Spleen (tissue), 11 donors: Measurements from ENCODE around the gene MOV10. TPM values are rescaled to one million over a fixed set of nuclear protein-coding genes. Genes with fewer than 3 reads are reported as not detected.

Experiments used
- DNase-seq: peaks from one replicate; pipeline ENCODE4 v3.0.0-alpha.2; 2020
- H3K27ac ChIP-seq, 8 donors: fragments of 200-600 bp; sonication (generic) in 7 of 8; 1 replicate in 4 of 8; 2 replicates in 4 of 8; pipeline versions ENCODE4 v1.5.0 to v1.8.0; 2016 to 2021; ENCODE audit warnings: inconsistent platforms in 4 of 8, mild to moderate bottlenecking in 4 of 8, moderate library complexity in 1 of 8
- H3K27me3 ChIP-seq, 7 donors: fragments of 200-600 bp; sonication (generic) in 6 of 7; replicated peaks in 1 of 7; 1 replicate in 4 of 7; 2 replicates in 3 of 7; pipeline versions ENCODE4 v1.5.0 to v1.8.0; 2016 to 2021; ENCODE audit warnings: inconsistent platforms in 3 of 7, mild to moderate bottlenecking in 1 of 7
- H3K36me3 ChIP-seq, 6 donors: fragments of 200-600 bp; sonication (generic) in 5 of 6; 1 replicate in 4 of 6; 2 replicates in 2 of 6; pipeline versions ENCODE4 v1.5.0 to v1.8.0; 2016 to 2021; ENCODE audit warnings: inconsistent platforms in 2 of 6
- H3K4me1 ChIP-seq, 6 donors: fragments of 200-600 bp; sonication (generic) in 5 of 6; 1 replicate in 3 of 6; 2 replicates in 3 of 6; pipeline versions ENCODE4 v1.5.0 to v1.8.0; 2016 to 2021; ENCODE audit warnings: inconsistent platforms in 3 of 6
- H3K4me3 ChIP-seq, 8 donors: fragments of 200-600 bp; sonication (generic) in 7 of 8; 1 replicate in 4 of 8; 2 replicates in 4 of 8; pipeline versions ENCODE4 v1.5.0 to v1.8.0; 2016 to 2021; ENCODE audit warnings: inconsistent platforms in 4 of 8, mild to moderate bottlenecking in 4 of 8, moderate library complexity in 2 of 8
- H3K9me3 ChIP-seq, 8 donors: fragments of 200-600 bp; sonication (generic) in 7 of 8; 1 replicate in 4 of 8; 2 replicates in 4 of 8; pipeline versions ENCODE4 v1.5.0 to v1.8.0; 2016 to 2021; ENCODE audit warnings: inconsistent platforms in 4 of 8
- CTCF ChIP-seq, 11 experiments: fragments of 200-600 bp in 7 of 11; fragments of 450-650 bp in 4 of 11; sonication (generic) in 4 of 11; IDR thresholded peaks in 8 of 11; conservative IDR thresholded peaks in 3 of 11; 1 replicate in 7 of 11; 2 replicates in 4 of 11; pipeline versions ENCODE4 v1.4.0 to v1.8.0; 2016 to 2021; ENCODE audit warnings: antibody characterized with exemption in 11 of 11, inconsistent platforms in 4 of 11, mild to moderate bottlenecking in 1 of 11
- POLR2A ChIP-seq, 3 donors: fragments of 450-650 bp; IDR thresholded peaks; one replicate each; pipeline ENCODE4 v1.5.1; 2017; ENCODE audit warnings: antibody characterized with exemption in 3 of 3, mild to moderate bottlenecking in 1 of 3
- POLR2AphosphoS5 ChIP-seq, 3 donors: sonication (generic); formaldehyde crosslinking; IDR thresholded peaks; one replicate each; pipeline ENCODE4 v1.5.1; 2017; ENCODE audit warnings: antibody characterized with exemption in 3 of 3
- WGBS, 5 donors: extraction: QIAGEN DNeasy Blood & Tissue Kit in 3 of 5; methylation state at CpG; one replicate each; pipeline versions ENCODE4 v1.1.5 to v1.1.7; 2013 to 2018; 5-methylcytosine and 5-hydroxymethylcytosine counted together
- intact Hi-C: fragments of 100-400 bp; cut with DNase I; formaldehyde crosslinking; loops from one replicate; pipeline ENCODE4 v1.15.0; 2023; ENCODE audit warnings: low total_unique reads
- polyA plus RNA-seq, 3 donors: library from polyadenylated mRNA; stranded (reverse); fragments of 200-250 nt; gene quantifications; one replicate each; pipeline ENCODE4 v1.2.1, GENCODE V29; 2013
- total RNA-seq, 7 donors: library from RNA; depleted of rRNA in 3 of 7; stranded (reverse); fragments of >200 nt in 3 of 7; fragmentation: NEBNext Ultra II Directional in 4 of 7; extraction: Animal tissue kit (Norgen Biotek cat#: 25700) in 4 of 7; gene quantifications; one replicate each; pipeline versions ENCODE4 v1.1.0 to v1.2.1, GENCODE V29; 2016 to 2021
- donor health status: healthy with polysubstance abuse.
- donor health status: DM: no; HTN: no; CAD: no; lungs with moderate emphysema.
- donor health status: DM: no; HTN: no; CAD: no.
- donor health status: Bipolar disorder and iron deficiency.
- donor health status: healthy.
- donor health status: DM: no; HTN: no; CAD: no.
- donor health status: DM: yes; HTN: yes; CAD: no.

Gene MOV10
- total and polyA plus RNA-seq, 10 donors, result 23.5 to 92.3 (median 59.0) TPM

GRCh38 chr1:112676543-112676942 lies 2.1 kb downstream of the MOV10 start:
- Histone ChIP-seq H3K4me1 (peaks cover 18 to 60% (median 42%) of the 10 kb centered on the region in 6 donors), H3K27ac (peak overlapping the region in 4 of 8 donors; percentile 4 to 94 (median 30)), H3K4me3 (no peak overlapping the region), H3K36me3 (peaks cover 0 to 12% (median 7%) of the 10 kb centered on the region in 6 donors), H3K9me3 (no peaks in the 10 kb centered on the region), H3K27me3 (no peaks in the 10 kb centered on the region)
- 65 to 71% (median 67%) methylated on average over 3 of the region's 3 CpGs for WGBS, 5 donors
- intact Hi-C loops, result loop anchor here (10.0 kb wide), 1 partner anchor 52 kb away; no protein-coding TSS in a partner anchor
- no peak for DNase-seq
- TF ChIP-seq POLR2AphosphoS5 (IDR thresholded peaks at IDR 0.05) (no peak), POLR2A (IDR thresholded peaks at IDR 0.05) (no peak), CTCF (IDR thresholded peaks at IDR 0.05 in 8 of 11, conservative IDR thresholded peaks at IDR 0.05 in 3 of 11) (no peak)

- peaks cover 18 to 60% (median 42%) of the 10 kb centered on the region in 6 donors for H3K4me1 ChIP-seq
Measured at GRCh38 chr1:112677501-112677900, 3.0 kb downstream of the MOV10 start.

GRCh38 chr1:112678605-112679004 lies 4.1 kb downstream of the MOV10 start:
- WGBS, 5 donors, result 58 to 72% (median 69%) methylated on average over 3 of the region's 3 CpGs

More at GRCh38 chr1:112677501-112677900, 3.0 kb downstream of the MOV10 start:
- Histone ChIP-seq H3K27me3 (no peaks in the 10 kb centered on the region), H3K36me3 (peaks cover 0 to 2% (median under 1%) of the 10 kb centered on the region in 6 donors), H3K9me3 (no peaks in the 10 kb centered on the region), H3K27ac (peak overlapping the region in 2 of 8 donors; percentile 42 to 94), H3K4me3 (no peak overlapping the region)
- DNase-seq, result no peak
- TF ChIP-seq CTCF (IDR thresholded peaks at IDR 0.05 in 8 of 11, conservative IDR thresholded peaks at IDR 0.05 in 3 of 11) (no peak), POLR2A (IDR thresholded peaks at IDR 0.05) (no peak), POLR2AphosphoS5 (IDR thresholded peaks at IDR 0.05) (no peak)
- intact Hi-C loops, result loop anchor here (10.0 kb wide), 1 partner anchor 53 kb away; no protein-coding TSS in a partner anchor
- WGBS, 5 donors, result 98% methylated on average over 4 of the region's 4 CpGs

More at GRCh38 chr1:112678605-112679004, 4.1 kb downstream of the MOV10 start:
- peaks cover 15 to 50% (median 37%) of the 10 kb centered on the region in 6 donors for H3K4me1 ChIP-seq
- intact Hi-C loops, result loop anchor here (10.0 kb wide), 1 partner anchor 54 kb away; no protein-coding TSS in a partner anchor
- no peak for DNase-seq
- H3K4me3 ChIP-seq, result no peak overlapping the region
- H3K9me3 ChIP-seq, result no peaks in the 10 kb centered on the region
- no peaks in the 10 kb centered on the region for H3K36me3 ChIP-seq
- H3K27me3 ChIP-seq, result no peaks in the 10 kb centered on the region
- H3K27ac ChIP-seq, result peak overlapping the region in 7 of 8 donors; percentile 9 to 94 (median 48)
- TF ChIP-seq CTCF (IDR thresholded peaks at IDR 0.05 in 8 of 11, conservative IDR thresholded peaks at IDR 0.05 in 3 of 11) (no peak), POLR2A (IDR thresholded peaks at IDR 0.05) (no peak), POLR2AphosphoS5 (IDR thresholded peaks at IDR 0.05) (no peak)
